Gastrocnemius medialis (tissue), 4 donors: ENCODE data around the gene COL23A1. TPM values are rescaled to one million over a fixed set of nuclear protein-coding genes. Genes with fewer than 3 reads are reported as not detected.

ENCODE experiments used
- ATAC-seq, 2 donors: fragments of 150-250 bp; one replicate each; pipeline ENCODE4 v1.9.1; 2016
- DNase-seq, 2 donors: peaks; one replicate each; pipeline ENCODE4 v3.0.0-alpha.2; 2019
- H3K27ac ChIP-seq, 4 donors: fragments of 200-600 bp; sonication (generic); 1 replicate in 1 of 4; 2 replicates in 3 of 4; pipeline ENCODE4 v1.5.1; 2016 to 2018; ENCODE audit warnings: mild to moderate bottlenecking in 2 of 4, moderate library complexity in 1 of 4
- H3K27me3 ChIP-seq, 3 donors: fragments of 200-600 bp; sonication (generic) in 2 of 3; 1 replicate in 1 of 3; 2 replicates in 2 of 3; pipeline versions ENCODE4 v1.5.1 to v1.6.0; 2016 to 2019; ENCODE audit warnings: mild to moderate bottlenecking in 1 of 3, moderate library complexity in 1 of 3
- H3K36me3 ChIP-seq, 2 donors: fragments of 200-600 bp; sonication (generic) in 1 of 2; one replicate each; pipeline ENCODE4 v1.5.1; 2017 to 2018
- H3K4me1 ChIP-seq, 2 donors: fragments of 200-600 bp; sonication (generic) in 1 of 2; one replicate each; pipeline ENCODE4 v1.5.1; 2016 to 2017; ENCODE audit warnings: mild to moderate bottlenecking in 2 of 2
- H3K4me3 ChIP-seq, 4 donors: fragments of 200-600 bp; sonication (generic) in 3 of 4; 1 replicate in 1 of 4; 2 replicates in 3 of 4; pipeline ENCODE4 v1.5.1; 2016 to 2019; ENCODE audit warnings: mild to moderate bottlenecking in 2 of 4
- H3K9me3 ChIP-seq, 3 donors: fragments of 200-600 bp; sonication (generic) in 2 of 3; 1 replicate in 1 of 3; 2 replicates in 2 of 3; pipeline ENCODE4 v1.5.1; 2016 to 2019
- CTCF ChIP-seq, 5 experiments: fragments of 450-650 bp in 3 of 5; fragments of 200-600 bp in 2 of 5; sonication (generic) in 2 of 5; IDR thresholded peaks in 4 of 5; conservative IDR thresholded peaks in 1 of 5; 1 replicate in 4 of 5; 2 replicates in 1 of 5; pipeline ENCODE4 v1.5.1; 2016 to 2019; ENCODE audit warnings: antibody characterized with exemption in 5 of 5, mild to moderate bottlenecking in 3 of 5, moderate library complexity in 3 of 5
- POLR2A ChIP-seq, 2 donors: fragments of 450-650 bp; IDR thresholded peaks; one replicate each; pipeline ENCODE4 v1.6.1; 2017; ENCODE audit warnings: antibody characterized with exemption in 2 of 2, mild to moderate bottlenecking in 2 of 2, moderate library complexity in 2 of 2
- in situ Hi-C, 4 donors: fragments of 200-750 bp; cut with MboI; loops; one replicate each; pipeline versions ENCODE4 v1.15.0 to v1.8.0; 2017; ENCODE audit warnings: low sequenced_read_pairs in 4 of 4
- intact Hi-C: fragments of 100-400 bp; cut with DNase I; formaldehyde crosslinking; loops from one replicate; pipeline ENCODE4 v1.15.1; 2023; ENCODE audit warnings: low total_unique reads
- total RNA-seq, 4 donors: library from RNA; depleted of rRNA; stranded (reverse); fragments of >200 nt; gene quantifications; one replicate each; pipeline versions ENCODE4 v1.1.0 to v1.2.3, GENCODE V29; 2016

Gene COL23A1
- total RNA-seq, 4 donors from 2014 or later: 0.62 to 1.1 (median 0.97) TPM; not detected in 1

DNA sequence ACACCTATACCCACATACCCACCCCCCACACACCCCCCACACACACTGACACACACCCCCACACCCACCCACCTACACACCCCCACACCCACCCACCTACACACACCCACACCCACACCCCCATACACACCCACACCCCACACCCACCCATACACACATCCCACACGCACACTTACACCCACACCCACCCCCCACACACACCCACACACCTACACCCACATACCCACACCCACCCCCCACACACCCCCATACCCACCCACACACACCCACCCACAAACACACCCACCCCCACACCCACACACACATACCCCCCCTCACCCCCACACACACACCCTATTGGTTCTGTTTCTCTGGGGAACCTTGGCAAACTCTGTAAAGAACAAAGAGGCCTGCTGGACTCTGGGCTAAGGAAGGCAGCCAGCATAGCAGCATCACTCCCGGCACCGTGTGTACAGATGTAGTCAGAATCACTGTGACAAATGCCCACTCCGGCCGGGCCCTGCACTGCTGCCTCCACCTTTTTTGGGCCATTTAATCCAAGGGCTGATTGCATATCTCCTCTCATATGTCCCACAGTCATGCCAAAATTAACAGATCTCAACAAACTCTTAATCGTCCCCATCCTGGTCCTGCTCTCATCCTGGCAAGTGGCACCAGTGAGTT lies 42.3 kb downstream of the COL23A1 start:
- intact Hi-C loops: no loop called here
- DNase-seq (no peak), ATAC-seq (no peak)
- in situ Hi-C loops: no loop called here
- TF ChIP-seq POLR2A (IDR thresholded peaks at IDR 0.05) (no peak), CTCF (IDR thresholded peaks at IDR 0.05 in 4 of 5, conservative IDR thresholded peaks at IDR 0.05 in 1 of 5) (no peak)
- H3K27me3 ChIP-seq: no peaks in the 10 kb centered on the region
- no peak overlapping the region for H3K4me3 ChIP-seq
- no peak overlapping the region for H3K27ac ChIP-seq
- peaks cover 6 to 15% of the 10 kb centered on the region in 2 donors for H3K4me1 ChIP-seq
- H3K9me3 ChIP-seq: no peaks in the 10 kb centered on the region
- H3K36me3 ChIP-seq: no peaks in the 10 kb centered on the region

DNA sequence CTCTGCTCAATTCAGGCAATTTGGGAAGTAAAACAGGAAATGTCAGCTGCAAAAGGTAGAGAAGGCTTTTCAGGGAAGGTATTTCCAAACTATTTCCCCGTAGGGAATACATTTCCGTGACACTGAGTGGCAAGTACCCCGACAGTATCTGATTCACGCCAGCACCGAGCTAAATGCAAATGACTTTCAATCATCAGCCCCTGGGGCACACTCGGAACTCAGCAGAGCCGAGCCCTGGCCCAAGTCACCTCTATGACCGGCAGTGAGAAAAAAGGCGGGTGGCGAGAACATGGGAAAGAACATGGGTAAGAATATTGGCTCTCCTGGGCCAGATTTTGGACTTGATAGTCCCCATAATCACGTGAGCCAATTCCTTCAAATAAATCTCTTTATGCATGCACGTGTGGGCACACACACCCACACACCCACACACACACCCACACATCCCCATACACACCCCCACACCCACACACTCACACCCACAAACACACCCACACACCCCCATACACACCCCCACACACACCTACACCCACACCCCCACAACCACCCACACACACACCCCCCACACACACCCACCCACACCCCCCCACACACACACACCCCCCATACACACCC lies 43.0 kb downstream of the COL23A1 start:
- Histone ChIP-seq H3K9me3 (no peaks in the 10 kb centered on the region), H3K4me1 (peaks cover 6 to 15% of the 10 kb centered on the region in 2 donors), H3K27me3 (no peaks in the 10 kb centered on the region), H3K27ac (peak overlapping the region in 1 of 4 donors; percentile 26), H3K36me3 (no peaks in the 10 kb centered on the region), H3K4me3 (no peak overlapping the region)
- ATAC-seq (no peak), DNase-seq (no peak)
- intact Hi-C loops (no loop called here), in situ Hi-C loops (no loop called here)
- TF ChIP-seq POLR2A (IDR thresholded peaks at IDR 0.05) (no peak), CTCF (IDR thresholded peaks at IDR 0.05 in 4 of 5, conservative IDR thresholded peaks at IDR 0.05 in 1 of 5) (no peak)

GRCh38 chr5:178546675-178547033 lies 43.5 kb downstream of the COL23A1 start:
- H3K36me3 ChIP-seq: no peaks in the 10 kb centered on the region
- DNase-seq: peak in 1 of 2 donors; percentile 29
- peak overlapping the region in 1 of 4 donors; percentile 26 for H3K27ac ChIP-seq
- no peaks in the 10 kb centered on the region for H3K9me3 ChIP-seq
- intact Hi-C loops: no loop called here
- TF ChIP-seq CTCF (IDR thresholded peaks at IDR 0.05 in 4 of 5, conservative IDR thresholded peaks at IDR 0.05 in 1 of 5) (no peak), POLR2A (IDR thresholded peaks at IDR 0.05) (no peak)
- H3K27me3 ChIP-seq: no peaks in the 10 kb centered on the region
- no peak overlapping the region for H3K4me3 ChIP-seq
- in situ Hi-C loops: no loop called here
- H3K4me1 ChIP-seq: peaks cover 6 to 15% of the 10 kb centered on the region in 2 donors
- peak; percentile 51 to 69 for ATAC-seq

GRCh38 chr5:178545941-178546674 lies 44.1 kb downstream of the COL23A1 start:
- in situ Hi-C loops (no loop called here), intact Hi-C loops (no loop called here)
- no peak for TF ChIP-seq POLR2A (IDR thresholded peaks at IDR 0.05)
- TF ChIP-seq CTCF (IDR thresholded peaks at IDR 0.05 in 4 of 5, conservative IDR thresholded peaks at IDR 0.05 in 1 of 5): no peak
- no peaks in the 10 kb centered on the region for H3K36me3 ChIP-seq
- H3K9me3 ChIP-seq: no peaks in the 10 kb centered on the region
- peak overlapping the region in 1 of 4 donors; percentile 30 for H3K27ac ChIP-seq
- no peaks in the 10 kb centered on the region for H3K27me3 ChIP-seq
- no peak for DNase-seq
- H3K4me3 ChIP-seq: no peak overlapping the region
- H3K4me1 ChIP-seq: peaks cover 6 to 10% of the 10 kb centered on the region in 2 donors
- no peak for ATAC-seq
